ENCODE results near the gene BCAS3.
"Not testable (repeated sequence)": the region's sequence is repeated elsewhere in the genome, so short reads cannot be mapped to it uniquely, and the experiment has no call there.

The BCAS3 gene

DNA sequence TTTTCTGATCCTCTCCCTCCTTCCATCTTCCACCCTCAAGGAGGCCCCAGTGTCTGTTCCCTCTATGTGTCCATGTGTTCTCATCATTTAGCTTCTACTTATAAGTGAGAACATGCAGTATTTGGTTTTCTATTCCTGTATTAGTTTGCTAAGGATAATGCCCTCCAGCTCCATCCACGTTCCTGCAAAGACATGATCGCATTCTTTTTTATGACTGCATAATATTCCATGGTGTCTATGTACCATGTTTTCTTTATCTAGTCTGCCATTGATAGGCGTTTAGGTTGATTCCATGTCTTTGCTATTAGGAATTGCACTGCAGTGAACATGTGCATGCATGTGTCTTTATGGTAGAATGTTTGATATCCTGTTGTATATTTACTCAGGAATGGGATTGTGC, 275.1 kb downstream of the BCAS3 start:
- DNase-seq: no peak

DNA sequence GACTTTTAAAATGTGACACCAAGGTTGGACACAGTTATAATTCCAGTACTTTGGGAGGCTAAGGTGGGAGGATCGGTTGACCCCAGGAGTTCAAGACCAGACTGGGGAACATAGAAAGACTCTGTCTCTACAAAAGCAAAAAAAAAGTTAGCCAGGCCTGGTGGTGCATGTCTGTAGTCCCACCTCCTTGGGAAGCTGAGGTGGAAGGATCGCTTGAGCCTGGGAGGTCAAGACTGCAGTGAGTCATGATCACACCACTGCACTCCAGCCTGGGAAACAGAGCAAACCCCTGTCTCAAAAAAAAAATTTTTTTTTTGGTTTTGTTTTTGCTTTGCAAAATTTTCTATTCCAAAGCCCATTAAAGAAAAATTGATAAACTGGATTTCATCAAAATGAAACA, 281.4 kb downstream of the BCAS3 start:
- no peak for DNase-seq

- no peak for DNase-seq
Observed at GRCh38 chr17:60959696-60960095, 282.0 kb downstream of the BCAS3 start.

- no peak for DNase-seq
Observed at GRCh38 chr17:60960398-60961065, 282.9 kb downstream of the BCAS3 start.

- no peak for DNase-seq
Observed at GRCh38 chr17:60964160-60964559, 286.5 kb downstream of the BCAS3 start.

- no peak for DNase-seq
Observed at GRCh38 chr17:60968266-60968665, 290.6 kb downstream of the BCAS3 start.

GRCh38 chr17:60969500-60970037, 291.9 kb downstream of the BCAS3 start:
- no peak for DNase-seq

DNA sequence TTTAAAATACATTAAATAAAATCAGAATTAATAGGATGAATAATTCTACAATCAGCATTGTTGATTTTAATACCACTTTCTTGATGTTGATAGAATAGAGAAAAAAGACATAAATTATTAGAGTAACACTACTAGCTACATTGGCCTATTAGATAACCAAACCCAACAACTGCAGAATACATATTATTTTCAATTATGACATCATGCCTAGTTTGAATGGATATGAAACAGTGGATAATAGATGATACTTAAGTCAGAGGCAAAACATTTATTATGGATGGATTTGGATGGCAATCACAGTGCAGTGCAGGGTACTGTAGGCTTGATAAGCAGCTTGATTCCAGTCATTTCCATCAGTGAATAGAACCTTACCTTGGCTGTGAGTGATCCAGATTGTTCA, 293.1 kb downstream of the BCAS3 start:
- DNase-seq: no peak

- peak; percentile 6 for DNase-seq
Observed at GRCh38 chr17:60971515-60972369, 294.1 kb downstream of the BCAS3 start.

GRCh38 chr17:60976861-60977260, 299.2 kb downstream of the BCAS3 start:
- DNase-seq: not testable (repeated sequence)

DNA sequence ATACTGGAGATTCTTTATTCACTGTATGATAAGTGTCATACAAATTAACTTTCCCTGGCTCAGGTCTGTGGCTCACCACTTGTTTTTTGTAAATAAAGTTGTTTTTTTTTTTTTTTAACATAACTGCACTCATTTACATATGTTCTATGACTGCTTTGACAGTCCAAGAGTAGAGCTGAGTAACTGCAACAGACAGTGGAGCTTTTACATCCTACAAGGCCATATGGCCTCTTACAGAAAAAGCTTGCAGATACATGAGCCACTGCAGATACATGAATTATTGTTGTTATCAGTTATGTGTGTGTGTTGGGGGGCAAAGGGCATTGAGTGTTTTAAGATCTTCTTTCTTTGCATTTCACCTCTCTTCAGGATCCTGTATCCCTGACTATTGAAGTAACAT, 311.7 kb downstream of the BCAS3 start:
- no peak for DNase-seq

DNA sequence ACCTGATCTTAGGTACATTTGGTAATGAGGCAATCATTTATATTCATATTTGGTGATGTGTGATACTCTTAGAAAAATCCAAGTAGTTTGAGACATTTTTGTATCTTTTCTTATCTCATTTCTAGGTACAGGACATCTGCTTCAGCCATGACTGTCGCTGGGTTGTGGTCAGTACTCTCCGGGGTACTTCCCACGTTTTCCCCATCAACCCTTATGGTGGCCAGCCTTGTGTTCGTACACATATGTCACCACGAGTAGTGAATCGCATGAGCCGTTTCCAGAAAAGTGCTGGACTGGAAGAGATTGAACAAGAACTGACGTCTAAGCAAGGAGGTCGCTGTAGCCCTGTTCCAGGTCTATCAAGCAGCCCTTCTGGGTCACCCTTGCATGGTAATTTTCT, 312.2 kb downstream of the BCAS3 start:
- DNase-seq: no peak

- no peak for DNase-seq
Observed at GRCh38 chr17:60993497-60993896, 315.8 kb downstream of the BCAS3 start.

DNA sequence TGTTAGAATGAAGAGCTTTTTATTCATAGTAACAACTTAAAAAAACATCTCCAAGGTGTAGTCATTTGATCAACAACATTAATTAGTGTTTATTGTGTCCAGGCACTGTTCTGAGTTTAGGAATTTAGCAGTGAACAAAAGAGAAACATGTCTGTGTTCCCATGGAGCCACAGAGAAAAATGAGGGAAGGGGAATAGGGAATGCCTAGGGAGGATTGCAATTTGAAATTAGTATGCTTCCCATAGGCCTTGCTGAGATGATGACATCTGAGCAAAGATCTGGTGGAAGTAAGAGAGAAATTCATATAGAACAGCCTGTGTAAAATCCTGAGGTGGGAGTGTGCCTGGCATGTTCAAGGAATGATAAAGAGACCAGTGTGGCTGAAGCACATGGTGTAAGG, 318.0 kb downstream of the BCAS3 start:
- no peak for DNase-seq

DNA sequence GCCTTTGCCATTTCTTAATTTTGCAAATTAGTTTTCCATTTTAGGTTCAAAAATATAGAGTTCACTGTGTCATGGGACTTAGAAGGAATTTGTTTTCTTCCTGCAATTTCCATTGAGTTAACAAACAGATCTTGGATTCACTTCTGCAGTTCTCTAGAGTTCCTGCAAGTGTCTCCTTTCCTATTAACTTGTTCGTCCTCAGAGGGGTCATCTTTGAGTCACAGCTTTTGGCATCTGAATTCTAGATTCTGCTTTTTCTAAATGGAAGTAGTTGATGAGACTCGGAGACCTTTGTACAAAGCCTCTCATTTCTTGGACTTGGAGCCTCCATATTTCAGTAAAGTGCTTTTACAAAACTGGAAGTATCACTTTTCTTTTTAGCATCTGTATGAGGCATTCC, 323.3 kb downstream of the BCAS3 start:
- no peak for DNase-seq

DNA sequence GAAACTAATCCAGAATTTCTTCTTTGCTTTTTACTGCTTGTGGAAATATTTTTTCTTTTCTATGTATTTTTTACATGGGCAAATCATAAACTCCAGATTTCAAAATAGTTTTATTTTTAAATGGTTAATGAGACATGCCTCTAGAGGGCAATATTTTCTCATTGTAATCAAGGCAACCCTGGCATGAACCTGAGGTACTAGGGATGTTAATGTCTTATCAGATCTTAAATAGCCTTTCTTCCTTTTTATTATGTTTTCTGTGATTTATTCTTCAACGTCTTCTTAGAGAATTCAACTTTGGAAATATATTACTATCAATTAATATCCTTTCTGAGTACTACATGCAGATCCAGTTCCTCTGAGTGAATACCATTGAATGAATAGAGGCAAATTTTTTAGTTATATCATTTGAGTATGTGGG, 324.7 kb downstream of the BCAS3 start:
- peak; percentile 1 for DNase-seq

DNA sequence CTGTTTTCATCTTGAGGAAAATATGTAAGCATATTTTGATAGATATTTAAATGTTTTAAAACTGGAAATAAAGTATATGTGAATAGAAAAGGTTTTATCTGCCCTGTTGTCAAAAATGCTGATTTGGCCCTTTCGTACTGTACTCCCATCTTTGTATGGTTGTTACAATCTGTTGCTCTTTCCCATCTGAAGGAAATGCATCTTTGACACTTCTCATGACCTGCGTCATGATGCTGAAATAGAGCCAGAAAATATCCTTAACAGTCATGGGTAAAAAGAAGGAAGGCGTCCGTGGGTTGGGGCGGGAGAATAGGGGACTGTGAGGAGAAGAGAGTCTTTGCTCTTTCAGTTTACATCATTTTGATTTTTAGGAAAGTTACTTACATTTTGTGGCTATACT, 327.7 kb downstream of the BCAS3 start:
- DNase-seq: no peak

- DNase-seq: not testable (repeated sequence)
Observed at GRCh38 chr17:61005958-61006357, 328.3 kb downstream of the BCAS3 start.

GRCh38 chr17:61007980-61008379, 330.3 kb downstream of the BCAS3 start:
- no peak for DNase-seq

DNA sequence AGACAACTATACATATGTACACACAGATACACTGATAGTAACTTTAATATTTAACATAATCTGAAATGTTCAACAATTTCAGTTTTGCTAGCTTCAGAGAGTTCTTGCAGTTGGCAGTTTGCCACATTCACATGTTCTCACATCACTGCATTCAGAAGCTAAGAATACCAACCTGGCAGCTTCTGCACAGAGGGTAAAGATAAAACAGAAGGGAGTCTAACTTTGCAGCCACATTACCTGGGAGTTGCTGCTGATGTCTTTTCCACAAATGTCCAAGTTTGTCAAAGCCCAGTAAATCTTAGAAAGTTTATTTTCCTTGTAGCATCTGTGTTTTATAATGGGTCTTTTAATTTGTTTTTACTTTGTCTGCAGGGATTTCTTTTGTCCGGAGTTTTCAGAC, 332.0 kb downstream of the BCAS3 start:
- DNase-seq: no peak

- no peak for DNase-seq
Observed at GRCh38 chr17:61010661-61011170, 333.1 kb downstream of the BCAS3 start.

DNA sequence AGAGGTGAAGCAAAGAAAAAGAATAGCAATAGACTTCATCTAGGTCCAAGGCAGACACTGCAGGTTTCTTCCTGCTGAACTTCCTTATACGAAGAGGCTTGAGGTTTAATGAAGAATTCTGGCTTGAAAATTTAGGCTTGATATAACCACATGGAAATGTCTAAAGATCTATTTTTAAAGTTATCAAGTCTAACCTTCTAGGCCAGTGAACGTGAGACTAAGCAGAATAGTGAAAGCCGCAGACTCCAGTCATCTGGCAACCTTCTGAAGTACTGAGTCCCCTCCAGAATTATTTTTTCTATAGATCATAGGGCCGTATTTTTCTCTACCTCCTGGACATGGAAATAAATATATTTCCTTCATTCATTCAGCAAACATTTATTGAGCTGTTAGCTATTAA, 333.6 kb downstream of the BCAS3 start:
- no peak for DNase-seq

DNA sequence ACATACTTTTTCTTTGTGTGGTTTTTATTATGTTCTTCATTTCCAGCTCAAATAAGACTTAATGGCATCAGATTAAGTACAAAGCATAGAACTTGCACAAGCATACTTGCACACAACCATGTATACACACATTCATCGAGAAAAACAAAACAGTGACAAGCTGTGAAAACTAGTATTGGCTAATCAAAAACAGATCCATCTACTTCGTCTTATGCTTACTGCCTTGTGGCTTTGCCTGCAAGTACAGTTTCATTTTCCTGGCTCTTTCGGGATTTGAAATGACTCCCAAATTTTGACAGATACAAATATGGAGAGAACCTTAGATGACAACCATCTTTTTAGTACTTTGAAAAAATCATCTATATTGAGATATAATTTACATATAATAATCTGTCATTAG, 338.3 kb downstream of the BCAS3 start:
- DNase-seq: no peak

Data from NCI-H1417 treated with DMSO at 0.1 percent for 48 hours (cell line).